Activated T-cell treated with anti-CD3 and anti-CD28 coated beads, Interleukin-2, amount 50 U/mL, for 72 hours (primary cell): ENCODE data around the gene ZFAND3. TPM values are rescaled to one million over a fixed set of nuclear protein-coding genes. Genes with fewer than 3 reads are reported as not detected.
A peak's percentile ranks its signal among the peaks of the same experiment; 100 is the strongest.

Experiments used
- ATAC-seq, 2 donors: fragments of 150-1000 bp; cut with Tn5 transposase; replicated peaks in 1 of 2; 2 replicates each; pipeline ENCODE4 v1.10.0; 2021; ENCODE audit warnings: moderate library complexity in 2 of 2, mild to moderate bottlenecking in 1 of 2
- DNase-seq, 2 donors: peaks; one replicate each; pipeline ENCODE4 v3.0.0; 2021 to 2022; ENCODE audit warnings: mixed read lengths in 1 of 2
- H3K27ac Mint-ChIP-seq: one replicate; pipeline ENCODE4 v1.8.0; 2022; ENCODE audit warnings: mild to moderate bottlenecking, moderate library complexity, mixed read lengths
- H3K27me3 Mint-ChIP-seq: one replicate; pipeline ENCODE4 v1.8.0; 2022; ENCODE audit warnings: low read depth, mixed read lengths
- H3K36me3 Mint-ChIP-seq, 2 donors: one replicate each; pipeline ENCODE4 v1.8.0; 2022; ENCODE audit warnings: mixed read lengths in 2 of 2, mild to moderate bottlenecking in 1 of 2; ENCODE audit not compliant: insufficient read depth in 2 of 2
- H3K4me1 Mint-ChIP-seq: one replicate; pipeline ENCODE4 v1.8.0; 2022; ENCODE audit warnings: low read depth, mixed read lengths
- H3K4me3 Mint-ChIP-seq, 2 donors: one replicate each; pipeline ENCODE4 v1.8.0; 2022; ENCODE audit warnings: mild to moderate bottlenecking in 2 of 2, mixed read lengths in 2 of 2, moderate library complexity in 2 of 2
- H3K9me3 Mint-ChIP-seq, 2 donors: one replicate each; pipeline ENCODE4 v1.8.0; 2022; ENCODE audit warnings: mixed read lengths in 2 of 2
- total RNA-seq, 2 donors: library from RNA; stranded (reverse); gene quantifications; one replicate each; pipeline ENCODE4 v1.2.3, GENCODE V29; 2022

ZFAND3 gene
- total RNA-seq, 2 donors from 2014 or later, result 93.9 to 114 TPM

DNA sequence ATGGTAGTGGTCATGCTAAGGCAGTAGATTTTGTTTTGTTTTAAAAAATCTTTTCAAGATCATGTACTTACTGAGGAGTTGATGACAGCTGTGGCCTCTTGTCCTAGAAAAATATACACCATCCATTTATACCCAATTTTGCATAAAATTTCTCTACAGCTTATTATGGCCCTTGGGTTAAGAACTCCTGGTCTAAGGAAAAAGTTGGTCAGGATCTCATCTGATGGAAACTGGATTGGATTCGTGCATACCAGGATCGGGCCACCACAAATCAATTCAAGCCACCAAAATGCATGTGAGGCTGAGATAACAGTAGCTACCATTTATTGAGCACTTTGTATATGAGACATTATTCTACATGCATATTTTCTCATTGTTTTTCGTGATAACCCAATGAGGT lies 244.4 kb downstream of the ZFAND3 start:
- Mint-ChIP-seq H3K27ac (no peak overlapping the region), H3K4me1 (peaks cover 16% of the 10 kb centered on the region), H3K9me3 (no peaks in the 10 kb centered on the region), H3K4me3 (no peak overlapping the region), H3K36me3 (peaks cover 11 to 19% of the 10 kb centered on the region in 2 donors), H3K27me3 (no peaks in the 10 kb centered on the region)
- DNase-seq (no peak), ATAC-seq (no peak)

DNA sequence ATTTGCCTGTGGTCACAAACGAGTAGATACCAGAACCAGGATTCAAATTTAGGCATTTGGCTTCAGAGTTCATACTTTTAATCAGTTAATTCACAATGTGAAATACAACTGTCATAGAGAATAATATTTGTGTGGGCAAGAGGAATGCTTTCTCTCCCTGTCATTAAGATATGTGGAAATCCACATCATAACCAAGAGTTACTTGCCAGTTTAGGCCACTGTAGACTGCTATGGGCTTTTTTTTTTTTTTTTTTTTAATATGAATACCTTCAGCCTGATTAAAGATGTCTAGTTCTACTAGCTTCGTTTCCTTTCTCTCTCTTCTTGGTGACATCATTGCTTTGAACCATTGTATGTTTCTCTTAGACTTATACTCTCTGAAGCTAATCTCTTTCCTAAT lies 244.9 kb downstream of the ZFAND3 start:
- no peaks in the 10 kb centered on the region for H3K9me3 Mint-ChIP-seq
- peaks cover 11 to 19% of the 10 kb centered on the region in 2 donors for H3K36me3 Mint-ChIP-seq
- no peaks in the 10 kb centered on the region for H3K27me3 Mint-ChIP-seq
- H3K4me3 Mint-ChIP-seq, result no peak overlapping the region
- H3K27ac Mint-ChIP-seq, result no peak overlapping the region
- ATAC-seq (no peak), DNase-seq (no peak)
- peaks cover 20% of the 10 kb centered on the region for H3K4me1 Mint-ChIP-seq

DNA sequence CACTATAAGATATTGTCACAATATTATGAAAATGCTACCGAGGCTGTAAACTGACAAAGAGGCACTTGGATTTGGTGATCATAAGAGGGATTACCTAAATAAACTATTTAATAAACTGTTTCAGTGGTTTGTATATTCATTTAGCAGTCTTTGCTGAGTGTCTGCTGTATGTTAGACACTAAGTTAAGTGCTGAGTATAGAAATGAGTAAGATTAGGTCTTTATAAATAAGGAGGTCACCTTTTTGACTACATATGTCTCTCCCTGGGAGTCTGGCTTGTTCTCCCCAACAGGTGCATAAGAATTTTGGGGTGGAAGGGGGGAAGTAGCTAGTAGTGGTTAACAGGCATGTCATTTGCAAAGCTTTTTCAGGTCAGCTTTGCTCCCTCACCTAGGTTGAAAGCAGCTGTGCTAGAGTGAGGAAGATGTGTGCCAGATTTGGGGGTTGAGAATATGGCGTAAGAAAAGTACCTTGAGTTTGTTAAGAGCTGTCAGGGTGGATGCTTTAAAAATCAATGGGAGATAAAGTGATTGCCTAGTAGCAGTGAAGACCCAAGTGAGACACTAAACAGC lies 246.3 kb downstream of the ZFAND3 start:
- Mint-ChIP-seq H3K27me3 (no peaks in the 10 kb centered on the region), H3K36me3 (peaks cover 11 to 18% of the 10 kb centered on the region in 2 donors), H3K27ac (no peak overlapping the region), H3K4me1 (peaks cover 21% of the 10 kb centered on the region), H3K4me3 (no peak overlapping the region), H3K9me3 (no peaks in the 10 kb centered on the region)
- DNase-seq (no peak), ATAC-seq (no peak)

DNA sequence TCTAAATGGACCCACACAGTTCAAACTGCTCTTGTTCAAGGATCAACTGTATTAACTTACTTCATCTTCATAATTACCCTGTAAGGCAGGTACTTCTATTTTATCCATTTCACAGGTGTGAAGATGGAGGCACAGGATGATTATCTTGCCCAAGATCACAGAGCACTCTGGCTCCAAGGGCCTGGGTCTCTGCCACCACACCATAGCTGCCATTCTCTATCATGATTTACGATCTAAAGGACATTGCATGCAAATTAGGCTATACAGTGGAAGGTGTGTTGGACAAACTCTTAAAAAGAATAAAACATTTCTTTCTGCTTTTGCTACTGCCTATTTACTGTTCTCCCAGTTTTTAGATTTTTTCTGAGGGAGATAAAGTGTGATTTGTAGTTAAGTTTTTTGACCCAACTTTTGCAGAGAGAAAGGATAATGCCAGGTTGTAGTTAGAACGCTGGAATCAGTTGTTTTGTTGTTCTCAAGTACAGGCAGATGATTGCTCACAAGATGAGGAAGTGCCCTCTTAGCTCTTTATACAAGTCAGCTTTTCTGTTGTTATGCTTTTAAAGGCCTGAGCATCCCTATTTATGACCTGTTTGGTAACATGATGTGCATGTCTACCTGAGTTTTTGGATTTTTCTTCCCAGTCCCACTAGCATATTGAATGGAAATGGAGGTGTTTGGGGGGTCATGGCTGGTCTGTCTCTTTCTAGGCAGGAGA lies 247.9 kb downstream of the ZFAND3 start:
- Mint-ChIP-seq H3K27me3 (no peaks in the 10 kb centered on the region), H3K36me3 (peaks cover 6 to 11% of the 10 kb centered on the region in 2 donors), H3K4me1 (peaks cover 21% of the 10 kb centered on the region), H3K27ac (no peak overlapping the region), H3K4me3 (no peak overlapping the region), H3K9me3 (no peaks in the 10 kb centered on the region)
- no peak for DNase-seq
- no peak for ATAC-seq

DNA sequence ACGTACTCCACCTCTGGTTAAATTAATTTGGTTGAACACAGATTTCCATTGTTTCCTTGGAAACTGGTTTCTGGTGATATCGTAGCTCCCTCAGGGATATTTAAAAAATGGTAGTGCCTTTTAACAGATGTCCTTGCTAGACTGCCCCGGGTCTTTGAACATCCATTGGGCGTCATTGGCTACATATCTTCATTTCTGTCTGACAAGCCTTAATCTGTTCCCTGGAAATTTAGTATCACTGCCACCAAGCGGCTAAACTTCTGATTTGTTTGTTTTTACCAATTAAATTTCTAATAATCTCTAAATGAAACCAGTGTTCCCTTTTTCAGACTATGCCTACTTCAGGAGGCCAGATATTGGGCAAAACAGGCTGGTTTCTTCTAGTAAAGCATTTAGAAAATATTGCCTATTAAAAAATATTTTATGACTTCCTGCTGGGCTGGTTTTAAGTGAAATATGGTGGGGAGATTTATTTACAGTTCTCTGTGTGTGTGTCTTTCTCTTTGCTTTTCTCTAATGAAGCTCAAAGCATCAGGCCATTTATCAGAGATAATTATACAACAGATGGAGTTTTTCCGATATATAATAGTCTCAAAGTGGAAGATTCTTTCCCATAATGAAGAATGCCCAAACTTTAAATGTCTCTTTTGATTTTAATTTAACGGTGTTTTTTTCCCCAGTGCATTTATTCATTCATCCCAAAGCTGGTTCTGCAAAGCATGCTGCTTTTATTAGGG lies 249.5 kb downstream of the ZFAND3 start:
- Mint-ChIP-seq H3K27ac (peak overlapping the region; percentile 65), H3K9me3 (no peaks in the 10 kb centered on the region), H3K4me3 (no peak overlapping the region), H3K36me3 (peaks cover 2 to 7% of the 10 kb centered on the region in 2 donors), H3K4me1 (peaks cover 26% of the 10 kb centered on the region), H3K27me3 (no peaks in the 10 kb centered on the region)
- ATAC-seq (no peak), DNase-seq (no peak)

DNA sequence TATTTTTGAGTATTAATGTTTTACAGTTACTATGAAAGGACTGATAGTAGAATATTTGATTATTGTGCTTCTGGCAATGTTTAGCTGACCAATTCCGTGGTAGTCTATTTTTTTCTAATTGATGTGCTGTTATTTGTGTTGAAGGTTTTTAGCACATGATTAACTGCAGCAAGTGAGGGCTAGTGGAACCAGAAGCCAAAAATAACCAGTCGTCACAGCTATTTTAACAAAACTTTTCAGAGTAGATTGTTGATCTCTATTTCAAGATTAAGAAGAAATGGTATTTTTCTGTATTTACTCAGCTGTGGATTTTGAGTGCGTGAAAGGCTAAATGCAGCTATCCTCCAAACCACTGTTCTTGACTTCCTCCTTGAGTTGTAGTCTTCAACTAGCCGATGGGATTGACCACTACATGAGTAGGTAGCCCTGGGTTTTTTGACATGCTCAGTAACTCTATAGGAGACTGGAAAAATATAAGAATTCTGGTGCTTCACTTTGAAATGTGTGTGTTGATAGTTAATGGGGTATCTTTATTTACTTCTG lies 258.0 kb downstream of the ZFAND3 start:
- no peak for DNase-seq
- Mint-ChIP-seq H3K36me3 (peaks cover 1 to 7% of the 10 kb centered on the region in 2 donors), H3K9me3 (no peaks in the 10 kb centered on the region), H3K27ac (no peak overlapping the region), H3K4me1 (peaks cover 14% of the 10 kb centered on the region), H3K27me3 (no peaks in the 10 kb centered on the region), H3K4me3 (no peak overlapping the region)
- ATAC-seq, result no peak

DNA sequence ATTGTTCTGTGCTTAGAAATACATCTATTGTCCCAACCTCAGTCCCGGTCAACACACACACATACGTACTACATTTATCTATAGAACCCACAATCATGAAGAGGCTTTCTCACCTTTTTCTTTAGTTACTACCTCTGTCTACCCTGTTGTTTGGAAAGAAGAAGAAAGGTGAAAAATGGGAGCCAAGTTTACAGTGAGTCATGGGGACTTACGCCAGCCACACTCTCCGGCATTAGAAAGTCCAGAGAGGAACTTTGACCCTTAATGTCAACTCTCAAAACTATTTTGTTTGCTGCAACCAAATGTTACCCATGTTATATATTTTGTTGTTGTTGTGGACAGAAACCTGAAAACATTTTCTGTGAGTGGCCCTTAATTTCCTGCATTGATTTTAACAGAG lies 259.1 kb downstream of the ZFAND3 start:
- Mint-ChIP-seq H3K9me3 (no peaks in the 10 kb centered on the region), H3K27ac (no peak overlapping the region), H3K4me1 (peaks cover 9% of the 10 kb centered on the region), H3K36me3 (peaks cover 1 to 7% of the 10 kb centered on the region in 2 donors), H3K4me3 (no peak overlapping the region), H3K27me3 (no peaks in the 10 kb centered on the region)
- no peak for ATAC-seq
- DNase-seq, result no peak

DNA sequence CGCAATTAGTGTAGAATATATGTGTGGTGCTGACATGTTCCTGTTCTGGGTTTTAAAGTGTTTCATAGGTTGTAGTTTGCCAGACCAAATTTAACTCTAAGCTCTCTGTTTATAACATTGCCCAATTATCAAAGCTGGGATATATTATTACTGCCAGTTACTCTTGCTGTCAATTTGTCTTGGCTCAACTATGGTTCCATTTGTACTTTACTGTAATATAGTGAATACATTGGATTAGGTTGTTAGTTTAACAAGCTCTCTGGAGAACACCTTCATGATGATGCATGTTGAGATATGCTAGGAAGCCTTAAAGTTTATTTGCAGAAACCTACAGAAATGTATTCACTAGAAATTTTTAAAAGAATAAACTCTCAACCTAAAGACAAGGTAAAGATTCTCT lies 259.6 kb downstream of the ZFAND3 start:
- H3K27me3 Mint-ChIP-seq, result no peaks in the 10 kb centered on the region
- H3K9me3 Mint-ChIP-seq, result no peaks in the 10 kb centered on the region
- H3K27ac Mint-ChIP-seq, result no peak overlapping the region
- ATAC-seq, result no peak
- no peak for DNase-seq
- H3K36me3 Mint-ChIP-seq, result peaks cover 1 to 7% of the 10 kb centered on the region in 2 donors
- no peak overlapping the region for H3K4me3 Mint-ChIP-seq
- peaks cover 10% of the 10 kb centered on the region for H3K4me1 Mint-ChIP-seq

DNA sequence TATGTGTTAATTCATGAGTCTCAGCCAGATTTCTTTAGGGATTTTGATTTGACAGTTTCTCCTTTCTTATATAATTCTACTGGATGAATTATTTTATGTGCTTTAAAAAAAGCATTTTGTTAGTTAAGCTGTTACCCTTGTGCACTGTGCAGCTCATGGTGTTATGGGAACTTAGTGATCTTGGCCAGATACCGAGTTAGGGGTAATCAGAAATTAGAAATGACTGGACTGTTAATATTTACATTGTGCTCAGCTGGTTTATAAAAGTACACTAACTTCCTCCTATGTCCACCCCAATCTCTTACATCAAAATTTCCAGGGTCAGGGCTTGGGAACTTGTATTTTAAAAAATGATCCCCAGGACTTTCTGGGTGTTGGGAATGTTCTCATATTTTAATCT lies 260.0 kb downstream of the ZFAND3 start:
- Mint-ChIP-seq H3K27ac (no peak overlapping the region), H3K4me3 (no peak overlapping the region), H3K9me3 (no peaks in the 10 kb centered on the region), H3K36me3 (peaks cover 1 to 7% of the 10 kb centered on the region in 2 donors), H3K27me3 (no peaks in the 10 kb centered on the region), H3K4me1 (peaks cover 13% of the 10 kb centered on the region)
- DNase-seq (no peak), ATAC-seq (no peak)

DNA sequence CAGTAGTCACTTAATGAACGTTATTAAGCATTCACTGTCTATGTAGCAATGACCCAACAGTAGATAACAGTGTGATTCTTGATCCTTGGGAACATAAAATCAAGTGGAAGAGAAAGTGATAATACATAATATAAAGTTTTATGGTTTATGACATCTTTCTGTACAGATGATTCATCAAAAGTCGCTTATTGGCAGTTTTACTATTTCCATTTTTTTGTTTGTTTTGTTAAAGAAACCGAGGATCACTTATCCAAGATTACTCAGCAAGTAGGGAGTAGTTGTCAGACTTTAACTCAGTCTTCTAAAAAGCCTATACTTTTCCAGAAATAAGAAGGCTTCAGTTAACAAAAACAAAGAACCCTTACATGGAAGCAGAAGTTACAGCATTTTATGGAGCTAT lies 260.8 kb downstream of the ZFAND3 start:
- Mint-ChIP-seq H3K27ac (no peak overlapping the region), H3K4me1 (peaks cover 13% of the 10 kb centered on the region), H3K36me3 (peaks cover 0 to 6% of the 10 kb centered on the region in 2 donors), H3K27me3 (no peaks in the 10 kb centered on the region), H3K4me3 (no peak overlapping the region), H3K9me3 (no peaks in the 10 kb centered on the region)
- no peak for DNase-seq
- ATAC-seq, result no peak

DNA sequence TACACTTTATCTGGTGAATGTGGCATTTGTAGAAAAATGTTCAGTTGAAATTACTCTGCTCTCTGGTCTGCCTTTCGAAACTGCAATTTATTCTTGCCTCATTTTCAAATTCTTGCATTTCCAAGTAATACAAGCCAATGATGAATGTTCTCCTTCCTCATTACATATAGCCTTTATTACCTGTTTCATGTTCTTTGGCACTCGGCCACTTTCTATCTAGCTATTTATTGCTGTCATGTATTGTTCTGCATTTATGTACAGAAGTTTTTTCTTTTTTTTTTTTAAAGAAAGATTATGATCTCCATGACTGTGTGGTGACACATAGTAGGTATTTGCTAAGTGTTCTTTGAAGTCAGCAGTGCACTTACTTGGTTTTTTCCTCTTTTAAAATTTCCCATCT lies 261.4 kb downstream of the ZFAND3 start:
- peaks cover 13% of the 10 kb centered on the region for H3K4me1 Mint-ChIP-seq
- no peak overlapping the region for H3K27ac Mint-ChIP-seq
- H3K9me3 Mint-ChIP-seq, result no peaks in the 10 kb centered on the region
- peaks cover 0 to 6% of the 10 kb centered on the region in 2 donors for H3K36me3 Mint-ChIP-seq
- DNase-seq (no peak), ATAC-seq (no peak)
- no peaks in the 10 kb centered on the region for H3K27me3 Mint-ChIP-seq
- H3K4me3 Mint-ChIP-seq, result no peak overlapping the region

DNA sequence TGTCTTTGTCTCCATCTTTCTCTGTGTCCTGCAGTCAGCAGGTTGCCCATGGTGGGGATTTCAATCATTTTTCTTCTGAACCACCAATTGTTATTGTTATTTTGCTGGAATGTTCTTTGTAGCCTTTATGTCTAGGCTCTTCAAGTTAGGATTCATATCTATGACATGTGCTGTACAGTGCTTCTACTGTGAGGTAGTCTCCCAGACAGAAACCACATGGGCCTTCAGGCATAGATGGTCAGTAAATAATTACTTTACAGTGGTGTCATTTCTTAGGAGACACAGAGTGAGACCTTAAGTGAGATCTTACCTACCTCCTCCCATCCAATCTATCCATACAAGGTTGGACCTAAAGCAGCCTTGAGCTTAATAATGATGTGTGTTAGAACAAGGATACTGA lies 265.5 kb downstream of the ZFAND3 start:
- Mint-ChIP-seq H3K4me1 (peaks cover 13% of the 10 kb centered on the region), H3K27ac (no peak overlapping the region), H3K9me3 (no peaks in the 10 kb centered on the region), H3K27me3 (no peaks in the 10 kb centered on the region), H3K4me3 (no peak overlapping the region), H3K36me3 (peaks cover 3 to 12% of the 10 kb centered on the region in 2 donors)
- ATAC-seq (no peak), DNase-seq (no peak)

DNA sequence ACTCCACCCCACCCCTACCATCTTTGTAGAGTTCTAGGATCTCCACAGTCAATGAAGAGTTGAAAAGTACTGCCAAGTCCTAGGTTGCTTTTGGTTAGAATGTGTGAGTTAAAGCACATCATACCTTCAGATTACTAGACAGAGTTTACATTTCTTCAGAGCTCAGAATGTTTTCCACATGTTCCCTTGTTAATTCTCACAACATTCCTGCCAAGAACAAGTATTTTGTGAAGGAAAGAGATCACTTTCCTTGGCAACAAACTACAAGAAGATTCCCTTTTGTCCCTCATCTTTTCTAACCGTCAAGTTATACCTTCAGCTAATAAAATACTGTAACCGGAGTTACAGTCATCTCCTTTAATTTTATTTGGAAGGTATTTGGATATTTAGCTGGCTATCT lies 266.8 kb downstream of the ZFAND3 start:
- Mint-ChIP-seq H3K36me3 (peaks cover 3 to 12% of the 10 kb centered on the region in 2 donors), H3K4me1 (peaks cover 4% of the 10 kb centered on the region)

More for the DNA sequence above, 266.8 kb downstream of the ZFAND3 start:
- no peak for ATAC-seq
- Mint-ChIP-seq H3K27ac (peak overlapping the region; percentile 48), H3K9me3 (no peaks in the 10 kb centered on the region), H3K4me3 (no peak overlapping the region), H3K27me3 (no peaks in the 10 kb centered on the region)
- DNase-seq, result no peak
